Forelimb muscle (tissue), 1 donor: ENCODE results near the gene C19orf73. TPM values are rescaled to one million over a fixed set of nuclear protein-coding genes. Genes with fewer than 3 reads are reported as not detected.
"Not testable (repeated sequence)": the region's sequence is repeated elsewhere in the genome, so short reads cannot be mapped to it uniquely, and the experiment has no call there.

Experiments used
- DNase-seq: peaks from one replicate; pipeline ENCODE4 v3.0.0-alpha.2; 2013; ENCODE audit warnings: low read depth
- polyA plus RNA-seq: library from polyadenylated mRNA; unstranded; fragments of 120-200 nt; gene quantifications from one replicate; pipeline ENCODE4 v1.2.1, GENCODE V29; 2013; ENCODE audit not compliant: insufficient read length

The C19orf73 gene
- polyA plus RNA-seq, 1 donor = 0.33 TPM

- peak; percentile 68 for DNase-seq
Measured at GRCh38 chr19:49148784-49149651, 30.1 kb upstream of the C19orf73 start.

- no peak for DNase-seq
Measured at GRCh38 chr19:49148044-49148682, 29.2 kb upstream of the C19orf73 start.

DNA sequence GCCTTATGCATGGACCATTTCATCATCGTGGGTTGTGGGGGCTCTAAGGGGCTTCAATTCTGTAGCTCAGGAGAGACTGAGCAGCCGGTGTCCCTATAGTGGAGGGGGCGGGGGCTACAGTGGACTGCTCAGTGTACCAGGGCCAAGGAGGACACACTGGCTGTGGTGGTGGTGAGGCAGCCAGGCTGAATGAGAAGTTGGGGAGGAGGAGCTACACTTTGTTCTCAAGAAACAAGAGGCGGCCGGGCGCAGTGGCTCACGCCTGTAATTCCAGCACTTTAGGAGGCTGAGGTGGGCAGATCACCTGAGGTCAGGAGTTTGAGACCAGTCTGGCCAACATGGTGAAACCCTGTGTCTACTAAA, 27.4 kb upstream of the C19orf73 start:
- DNase-seq = not testable (repeated sequence)

- DNase-seq = no peak
Measured at GRCh38 chr19:49145573-49146407, 26.8 kb upstream of the C19orf73 start.

DNA sequence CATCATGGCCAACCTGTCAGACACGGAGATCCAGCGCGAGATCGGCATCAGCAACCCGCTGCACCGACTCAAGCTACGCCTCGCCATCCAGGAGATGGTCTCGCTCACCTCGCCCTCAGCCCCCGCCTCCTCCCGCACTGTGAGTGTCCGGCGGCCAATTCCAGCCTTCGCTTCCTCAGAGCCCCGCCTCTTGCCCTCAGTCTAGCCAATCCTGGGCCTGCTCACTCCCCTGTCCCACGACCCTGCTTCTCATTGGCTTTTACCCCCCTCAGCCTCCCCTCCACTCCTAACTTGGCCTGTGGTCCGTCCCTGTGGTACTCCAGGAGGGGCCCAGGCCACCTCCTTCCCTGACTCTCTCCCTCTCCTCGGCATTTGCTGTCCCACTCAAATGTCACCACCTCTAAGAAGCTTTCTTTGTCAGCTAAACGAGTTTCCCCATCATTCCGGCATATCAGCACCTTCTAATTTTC, 24.0 kb upstream of the C19orf73 start:
- DNase-seq = no peak

DNA sequence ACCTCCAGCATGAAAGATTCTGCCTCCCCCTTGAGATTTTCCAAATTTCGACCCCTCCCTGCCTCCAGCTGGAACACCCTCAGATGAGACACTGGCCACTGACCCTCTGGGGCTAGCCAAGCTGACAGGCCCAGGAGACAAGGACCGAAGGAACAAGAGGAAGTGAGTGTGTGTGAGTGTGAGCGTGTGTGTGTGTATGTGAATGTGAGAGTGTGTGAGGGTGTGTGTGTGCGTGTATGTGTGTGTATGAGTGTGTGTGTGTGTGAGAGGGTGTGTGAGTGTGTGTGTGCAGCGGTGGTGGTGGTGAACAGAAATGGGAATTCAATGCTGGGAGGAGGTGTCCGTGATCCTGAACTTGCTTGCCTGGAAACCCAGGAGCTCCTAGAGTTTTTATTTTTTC, 22.4 kb upstream of the C19orf73 start:
- DNase-seq = no peak

- DNase-seq = no peak
Measured at GRCh38 chr19:49140951-49141350, 22.0 kb upstream of the C19orf73 start.

DNA sequence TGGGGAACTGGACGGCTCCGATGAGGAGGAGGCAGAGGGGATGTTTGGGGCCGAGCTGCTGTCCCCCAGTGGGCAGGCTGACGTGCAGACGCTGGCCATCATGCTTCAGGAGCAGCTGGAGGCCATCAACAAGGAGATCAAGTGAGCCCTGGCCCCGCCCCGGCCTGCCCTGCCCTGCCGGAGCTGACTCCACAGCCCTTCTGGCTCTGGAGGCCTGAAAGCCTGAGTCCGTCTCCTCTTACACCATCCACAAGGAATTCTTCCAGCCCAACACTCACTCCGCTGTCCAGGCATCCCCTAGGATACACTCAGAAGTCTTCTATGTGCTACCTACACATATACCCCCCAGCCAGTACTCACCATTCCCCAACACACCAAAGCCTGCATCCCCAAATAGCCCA, 17.8 kb upstream of the C19orf73 start:
- DNase-seq = no peak

GRCh38 chr19:49135686-49136085, 16.7 kb upstream of the C19orf73 start:
- no peak for DNase-seq

GRCh38 chr19:49133621-49134454, 14.9 kb upstream of the C19orf73 start:
- DNase-seq = no peak

- no peak for DNase-seq
Measured at GRCh38 chr19:49132974-49133609, 14.1 kb upstream of the C19orf73 start.

DNA sequence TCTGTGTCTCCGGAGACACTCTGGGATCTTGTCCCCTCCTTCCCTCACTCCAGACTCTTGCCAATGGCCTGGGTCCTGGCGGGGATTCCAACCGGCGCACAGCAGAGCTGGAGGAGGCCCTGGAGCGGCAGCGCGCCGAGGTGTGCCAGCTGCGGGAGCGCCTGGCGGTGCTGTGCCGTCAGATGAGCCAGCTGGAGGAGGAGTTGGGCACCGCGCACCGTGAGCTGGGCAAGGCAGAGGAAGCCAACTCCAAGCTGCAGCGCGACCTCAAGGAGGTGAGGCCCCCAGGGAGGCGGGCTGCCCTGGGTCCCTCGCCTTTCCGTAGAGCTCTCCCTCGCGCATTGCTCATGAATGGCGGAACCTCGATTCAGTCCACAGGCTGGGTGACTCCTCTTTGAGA, 11.4 kb upstream of the C19orf73 start:
- no peak for DNase-seq

- DNase-seq = no peak
Measured at GRCh38 chr19:49129238-49129583, 10.3 kb upstream of the C19orf73 start.

DNA sequence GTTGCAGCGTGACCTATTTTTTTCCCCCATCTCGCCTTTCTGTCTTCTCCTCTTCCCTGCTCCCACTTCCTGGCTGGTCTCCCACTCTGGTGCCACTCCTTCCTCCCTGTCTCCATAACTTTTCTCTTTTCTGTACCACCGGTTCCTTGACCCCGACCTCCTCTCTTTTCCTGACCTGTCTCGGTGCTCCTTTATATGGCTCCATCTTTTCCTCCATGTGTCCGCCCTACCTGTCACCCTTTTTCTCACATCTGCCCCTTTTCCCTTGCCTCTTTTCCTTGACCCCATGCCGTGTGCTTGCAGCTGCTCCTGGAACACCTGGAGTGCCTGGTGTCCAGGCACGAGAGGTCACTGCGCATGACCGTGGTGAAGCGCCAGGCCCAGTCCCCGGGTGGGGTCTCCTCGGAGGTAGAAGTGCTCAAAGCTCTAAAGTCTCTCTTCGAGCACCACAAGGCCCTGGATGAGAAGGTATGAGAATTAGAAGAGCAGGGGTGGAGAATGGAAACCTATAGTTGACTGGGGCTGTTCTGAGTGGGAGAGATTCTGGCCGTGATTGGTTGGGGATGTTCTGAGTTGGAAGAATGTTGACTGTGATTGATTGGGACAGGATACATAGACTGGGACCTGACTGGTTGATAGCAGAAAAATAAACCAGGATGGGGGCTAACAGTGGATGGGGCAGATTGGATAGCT, 9.7 kb upstream of the C19orf73 start:
- no peak for DNase-seq

DNA sequence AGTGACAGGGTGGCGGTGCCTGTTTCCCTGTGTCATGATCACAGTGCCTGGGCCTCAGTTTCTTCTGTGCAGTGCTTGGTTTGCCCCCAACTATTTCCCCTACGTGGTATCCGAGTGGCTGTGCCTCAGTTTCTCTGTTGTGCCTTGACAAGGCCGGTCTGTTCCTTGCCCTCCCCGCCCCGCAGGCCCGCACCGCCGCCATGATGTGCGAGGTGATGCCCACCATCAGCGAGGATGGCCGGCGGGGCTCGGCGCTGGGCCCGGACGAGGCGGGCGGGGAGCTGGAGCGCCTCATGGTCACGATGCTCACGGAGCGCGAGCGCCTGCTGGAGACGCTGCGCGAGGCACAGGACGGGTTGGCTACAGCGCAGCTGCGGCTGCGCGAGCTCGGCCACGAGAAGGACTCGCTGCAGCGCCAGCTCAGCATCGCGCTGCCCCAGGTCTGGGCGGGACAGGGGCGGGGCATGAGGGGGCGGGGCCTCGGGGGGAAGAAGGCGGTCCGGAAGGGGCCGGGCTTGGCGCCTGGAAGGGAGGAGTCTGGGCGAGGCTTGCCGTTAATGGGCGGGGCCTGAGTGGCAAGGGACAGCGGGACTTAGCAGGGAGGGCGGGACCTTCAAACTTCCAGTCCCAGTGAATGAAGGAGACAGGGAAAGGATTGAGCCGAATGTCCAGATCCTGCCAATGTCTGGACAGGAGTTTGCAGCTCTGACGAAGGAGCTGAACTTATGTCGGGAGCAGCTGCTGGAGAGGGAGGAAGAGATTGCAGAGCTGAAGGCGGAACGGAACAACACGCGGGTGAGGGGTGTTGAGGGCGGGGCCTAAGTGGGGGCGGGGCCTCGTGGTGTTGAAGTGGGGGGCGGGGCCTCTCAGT, 9.0 kb upstream of the C19orf73 start:
- DNase-seq = peak; percentile 87

DNA sequence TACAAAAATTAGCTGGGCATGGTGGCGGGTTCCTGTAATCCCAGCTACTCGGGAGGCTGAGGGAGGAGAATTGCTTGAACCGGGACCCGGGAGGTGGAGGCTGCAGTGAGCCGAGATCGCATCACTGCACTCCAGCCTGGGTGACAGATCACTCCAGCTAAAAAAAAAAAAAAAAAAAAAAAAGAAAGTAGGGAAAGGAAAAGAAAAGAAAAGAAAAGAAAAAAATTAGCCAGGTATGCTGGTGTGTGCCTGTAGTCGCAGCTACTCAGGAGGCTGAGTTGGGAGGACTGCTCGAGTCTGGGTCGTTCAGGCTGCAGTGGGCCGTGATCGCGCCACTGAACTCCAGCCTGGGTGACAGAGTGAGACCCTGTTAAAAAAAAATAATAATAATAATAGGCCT, 8.3 kb upstream of the C19orf73 start:
- DNase-seq = not testable (repeated sequence)

- no peak for DNase-seq
Measured at GRCh38 chr19:49126575-49126974, 7.6 kb upstream of the C19orf73 start.

DNA sequence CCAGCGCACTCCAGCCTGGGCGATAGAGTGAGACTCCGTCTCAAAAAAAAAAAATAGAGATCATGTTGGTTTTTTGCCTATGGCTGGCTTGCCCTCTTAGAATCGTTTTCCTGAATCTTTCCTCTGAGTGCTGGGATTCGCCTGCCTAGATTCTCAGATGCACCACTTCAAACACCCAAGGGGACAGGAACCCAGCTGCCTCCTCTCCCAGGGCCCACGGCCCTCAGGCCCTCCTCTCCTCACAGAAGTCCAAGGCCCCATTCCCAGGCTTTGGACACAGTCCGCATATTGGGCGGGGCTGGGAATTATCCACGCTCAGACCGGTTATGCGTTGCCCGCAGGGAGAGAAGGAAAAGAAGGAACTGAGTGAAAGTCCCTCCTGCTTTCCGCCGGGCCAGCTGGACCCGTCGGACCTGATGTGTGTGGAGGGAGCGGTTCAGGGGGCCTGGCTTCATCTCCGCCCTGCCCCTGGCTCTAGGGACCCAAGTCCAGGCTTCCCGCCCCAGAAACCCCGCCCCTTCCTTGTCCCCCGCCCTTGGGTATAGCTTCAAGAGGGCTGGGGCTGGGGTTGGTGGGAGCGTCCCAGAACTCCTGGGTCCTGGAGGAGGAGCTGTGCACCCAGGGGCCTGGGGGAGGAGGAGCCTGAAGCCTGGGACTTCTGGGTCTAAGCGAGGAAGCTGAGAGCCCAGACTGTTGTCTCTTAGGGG, 6.2 kb upstream of the C19orf73 start:
- DNase-seq = no peak

GRCh38 chr19:49123285-49123684, 4.3 kb upstream of the C19orf73 start:
- not testable (repeated sequence) for DNase-seq
